Astrocyte of the spinal cord (primary cell): ENCODE results near the gene SLC4A4.

ENCODE experiments used
- DNase-seq: peaks from one replicate; pipeline ENCODE4 v3.0.0; 2011; ENCODE audit warnings: low read depth, low spot score
- H3K4me3 ChIP-seq: 2 replicates; pipeline ENCODE4 v1.5.1; 2011; ENCODE audit warnings: low read depth, mild to moderate bottlenecking, low read length, moderate library complexity
- in situ Hi-C: cut with HindIII; loops from 2 replicates; pipeline ENCODE4 v1.10.0; 2017; ENCODE audit warnings: low sequenced_read_pairs
- TF ChIP-seq, protein P1 (sequence below): IDR thresholded peaks from 2 replicates; pipeline ENCODE4 v1.5.1; 2012; ENCODE audit warnings: low read depth, mild to moderate bottlenecking, low read length, inconsistent platforms

Gene SLC4A4

GRCh38 chr4:71417150-71417549 lies 78.3 kb downstream of the SLC4A4 start:
- in situ Hi-C loops: no loop called here
- no peak overlapping the region for H3K4me3 ChIP-seq
- TF ChIP-seq, protein P1, sequence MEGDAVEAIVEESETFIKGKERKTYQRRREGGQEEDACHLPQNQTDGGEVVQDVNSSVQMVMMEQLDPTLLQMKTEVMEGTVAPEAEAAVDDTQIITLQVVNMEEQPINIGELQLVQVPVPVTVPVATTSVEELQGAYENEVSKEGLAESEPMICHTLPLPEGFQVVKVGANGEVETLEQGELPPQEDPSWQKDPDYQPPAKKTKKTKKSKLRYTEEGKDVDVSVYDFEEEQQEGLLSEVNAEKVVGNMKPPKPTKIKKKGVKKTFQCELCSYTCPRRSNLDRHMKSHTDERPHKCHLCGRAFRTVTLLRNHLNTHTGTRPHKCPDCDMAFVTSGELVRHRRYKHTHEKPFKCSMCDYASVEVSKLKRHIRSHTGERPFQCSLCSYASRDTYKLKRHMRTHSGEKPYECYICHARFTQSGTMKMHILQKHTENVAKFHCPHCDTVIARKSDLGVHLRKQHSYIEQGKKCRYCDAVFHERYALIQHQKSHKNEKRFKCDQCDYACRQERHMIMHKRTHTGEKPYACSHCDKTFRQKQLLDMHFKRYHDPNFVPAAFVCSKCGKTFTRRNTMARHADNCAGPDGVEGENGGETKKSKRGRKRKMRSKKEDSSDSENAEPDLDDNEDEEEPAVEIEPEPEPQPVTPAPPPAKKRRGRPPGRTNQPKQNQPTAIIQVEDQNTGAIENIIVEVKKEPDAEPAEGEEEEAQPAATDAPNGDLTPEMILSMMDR: no peak
- no peak for DNase-seq

DNA sequence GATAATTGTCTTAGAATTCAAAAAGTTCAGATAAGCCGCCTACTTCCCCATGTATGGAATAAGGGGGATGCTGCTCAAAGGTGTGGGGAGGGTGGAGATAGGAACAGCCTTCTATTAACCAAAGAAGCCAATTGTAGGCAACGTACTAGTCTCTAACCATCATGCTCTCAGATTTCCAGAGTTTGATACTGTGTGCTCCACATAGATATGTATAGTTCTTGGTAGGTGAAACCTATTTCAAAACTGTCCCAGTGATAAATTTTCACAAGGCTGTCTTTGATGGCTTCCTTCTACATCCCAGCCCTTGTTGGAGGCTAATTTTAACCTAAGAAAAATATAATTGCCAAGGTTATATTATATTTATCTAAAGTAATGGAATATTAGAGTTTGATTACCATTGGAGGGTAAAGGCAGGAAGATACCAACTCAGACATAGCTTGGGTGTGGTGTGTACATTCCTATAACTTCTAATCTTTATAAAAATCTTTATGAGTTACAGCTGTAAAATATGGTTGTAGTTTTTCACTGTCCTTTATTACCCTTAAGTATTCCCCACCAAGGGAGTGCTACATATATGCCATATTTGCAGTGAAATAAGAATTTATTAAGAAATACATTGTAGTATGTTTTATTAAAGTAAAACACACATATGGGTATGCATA lies 87.7 kb downstream of the SLC4A4 start:
- TF ChIP-seq, protein P1: no peak

DNA sequence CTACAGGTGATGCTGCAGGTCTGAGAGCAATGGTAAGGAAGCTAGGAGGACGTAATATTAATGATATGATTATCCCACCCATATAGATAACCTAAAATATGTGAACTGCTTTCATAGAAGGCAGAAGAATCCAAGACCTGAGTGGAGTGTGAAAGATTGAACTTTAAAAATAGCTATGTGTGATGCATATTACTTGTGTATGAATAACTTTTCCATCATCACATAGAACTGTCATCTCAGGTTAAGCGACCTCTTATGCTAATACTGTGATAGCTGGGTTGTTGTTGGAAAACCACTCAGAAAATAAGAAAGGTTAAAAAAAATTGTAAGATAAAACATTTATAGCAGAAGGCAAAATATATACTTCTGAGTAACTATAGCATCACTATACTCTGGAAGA lies 90.3 kb downstream of the SLC4A4 start:
- no peak overlapping the region for H3K4me3 ChIP-seq
- in situ Hi-C loops: no loop called here

More for the DNA sequence above, 87.7 kb downstream of the SLC4A4 start:
- DNase-seq: no peak
- H3K4me3 ChIP-seq: no peak overlapping the region
- in situ Hi-C loops: no loop called here

DNA sequence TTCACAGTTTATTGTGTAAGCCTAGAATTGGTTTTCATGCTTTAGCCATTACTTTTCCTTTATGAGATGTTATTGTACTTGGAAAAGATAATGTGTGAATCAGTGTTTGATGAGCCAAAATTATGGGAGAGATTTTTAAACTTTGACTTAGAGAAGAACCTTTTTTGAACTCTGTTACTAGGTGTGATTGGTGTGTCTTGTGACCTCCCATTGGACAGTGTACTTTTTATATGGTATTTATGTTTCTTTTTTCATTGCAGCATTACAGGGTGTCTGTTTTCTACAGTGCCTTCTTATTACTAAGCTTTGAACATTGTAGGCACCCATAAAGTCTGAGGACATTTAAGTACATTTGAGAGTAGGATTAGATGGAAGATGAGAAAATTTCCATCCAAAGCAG lies 91.1 kb downstream of the SLC4A4 start:
- DNase-seq: no peak
- H3K4me3 ChIP-seq: no peak overlapping the region
- TF ChIP-seq, protein P1: no peak
- in situ Hi-C loops: no loop called here

More for the DNA sequence above, 90.3 kb downstream of the SLC4A4 start:
- TF ChIP-seq, protein P1: no peak
- DNase-seq: no peak

GRCh38 chr4:71430609-71431008 lies 91.8 kb downstream of the SLC4A4 start:
- TF ChIP-seq, protein P1: no peak
- no peak for DNase-seq
- in situ Hi-C loops: no loop called here
- no peak overlapping the region for H3K4me3 ChIP-seq

- H3K4me3 ChIP-seq: no peak overlapping the region
- TF ChIP-seq, protein P1: no peak
Measured at GRCh38 chr4:71440612-71441011, 101.8 kb downstream of the SLC4A4 start.

More at GRCh38 chr4:71440612-71441011, 101.8 kb downstream of the SLC4A4 start:
- DNase-seq: no peak
- in situ Hi-C loops: no loop called here
